Transverse colon (tissue), 3 donors: ENCODE data around the gene ENG.

Experiments
- CTCF ChIP-seq, 5 experiments: fragments of 200-600 bp in 3 of 5; fragments of 450-650 bp in 2 of 5; sonication (generic) in 3 of 5; IDR thresholded peaks; 1 replicate in 2 of 5; 2 replicates in 3 of 5; pipeline ENCODE4 v1.5.1; 2016 to 2017; ENCODE audit warnings: antibody characterized with exemption in 5 of 5, inconsistent platforms in 3 of 5, mild to moderate bottlenecking in 2 of 5, moderate library complexity in 1 of 5
- POLR2A ChIP-seq: fragments of 450-650 bp; IDR thresholded peaks from one replicate; pipeline ENCODE4 v1.6.1; 2016; ENCODE audit warnings: antibody characterized with exemption, mild to moderate bottlenecking, moderate library complexity

- TF ChIP-seq CTCF (IDR thresholded peaks at IDR 0.05) = no peak
- no peak for TF ChIP-seq POLR2A
These were observed 30.0 kb upstream of the ENG start for GRCh38 chr9:127884427-127884911.
